ENCODE results near the gene GOLGB1. TPM values are rescaled to one million over a fixed set of nuclear protein-coding genes. Genes with fewer than 3 reads are reported as not detected.

GOLGB1 gene
- total and polyA plus RNA-seq, 10 of the 15 experiments (the other 5 are each of a cell fraction or from before 2014, with no cell fraction given), result 7.4 to 34.5 (median 21.8) TPM

GRCh38 chr3:121621491-121621890 is 128.1 kb downstream of the GOLGB1 start (continued):
- no peak for TF ChIP-seq RB1 (IDR thresholded peaks at IDR 0.05; ENCODE audit: borderline replicate concordance)

DNA sequence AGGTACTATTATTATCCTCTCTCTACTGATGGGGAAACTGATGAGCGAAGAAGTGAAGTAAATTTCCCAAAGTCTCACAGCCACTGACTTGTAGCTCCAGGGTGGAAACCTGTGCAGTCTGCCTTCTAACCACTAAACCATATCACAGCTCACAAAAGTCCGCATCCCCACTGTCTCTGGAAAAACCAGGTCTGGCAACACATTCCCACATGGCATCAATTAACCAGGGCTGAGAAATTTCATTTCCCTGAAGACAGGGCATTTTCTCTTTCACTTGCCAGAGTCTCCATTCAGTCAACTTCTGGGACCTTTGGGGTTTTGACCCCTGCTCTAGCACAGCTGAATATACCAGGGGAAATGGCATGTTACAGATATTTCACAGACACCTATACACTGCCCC is 129.8 kb downstream of the GOLGB1 start:
- CTCF ChIA-PET, result no interaction called here
- Histone ChIP-seq H3K9ac (ENCODE audit: control insufficient read depth, insufficient read depth, low read length) (no peak overlapping the region), H3K9me3 (replicated peaks; ENCODE audit: control insufficient read depth, insufficient read depth, low read length) (no peaks in the 10 kb centered on the region), H3K4me2 (ENCODE audit: control insufficient read depth, insufficient read depth) (no peak overlapping the region), H3K79me2 (ENCODE audit: control insufficient read depth, insufficient read depth, low read length) (no peaks in the 10 kb centered on the region), H2AFZ (ENCODE audit: control insufficient read depth, low read depth, low read length) (no peak overlapping the region), H3K27me3 (replicated peaks in 1 of 2; ENCODE audit: control insufficient read depth in 2 of 2, insufficient read depth in 2 of 2, low read length in 1 of 2) (no peaks in the 10 kb centered on the region), H3K4me1 (ENCODE audit: control insufficient read depth, insufficient read depth, low read length) (no peaks in the 10 kb centered on the region), H3K4me3 (no peak overlapping the region), H3K27ac (ENCODE audit: control insufficient read depth, insufficient read depth) (no peak overlapping the region), H4K20me1 (ENCODE audit: control insufficient read depth, insufficient read depth) (no peaks in the 10 kb centered on the region), H3K36me3 (ENCODE audit: control insufficient read depth in 2 of 2, insufficient read depth in 2 of 2, low read length in 1 of 2) (no peaks in the 10 kb centered on the region)
- in situ Hi-C loops (cut with MboI) (no loop called here), intact Hi-C loops (cut with micrococcal nuclease; ENCODE audit: unreplicated experiment) (no loop called here)
- DNase-seq (ENCODE audit: low read depth, low spot score) (no peak), ATAC-seq (no peak), FAIRE-seq (no peak)
- TF ChIP-seq CBFB (IDR thresholded peaks at IDR 0.05; ENCODE audit: low read depth) (no peak), PRDM15 (CRISPR knock-in tag; IDR thresholded peaks at IDR 0.05) (no peak), HDGF (IDR thresholded peaks at IDR 0.05) (no peak)
- TF ChIP-seq, protein P1, sequence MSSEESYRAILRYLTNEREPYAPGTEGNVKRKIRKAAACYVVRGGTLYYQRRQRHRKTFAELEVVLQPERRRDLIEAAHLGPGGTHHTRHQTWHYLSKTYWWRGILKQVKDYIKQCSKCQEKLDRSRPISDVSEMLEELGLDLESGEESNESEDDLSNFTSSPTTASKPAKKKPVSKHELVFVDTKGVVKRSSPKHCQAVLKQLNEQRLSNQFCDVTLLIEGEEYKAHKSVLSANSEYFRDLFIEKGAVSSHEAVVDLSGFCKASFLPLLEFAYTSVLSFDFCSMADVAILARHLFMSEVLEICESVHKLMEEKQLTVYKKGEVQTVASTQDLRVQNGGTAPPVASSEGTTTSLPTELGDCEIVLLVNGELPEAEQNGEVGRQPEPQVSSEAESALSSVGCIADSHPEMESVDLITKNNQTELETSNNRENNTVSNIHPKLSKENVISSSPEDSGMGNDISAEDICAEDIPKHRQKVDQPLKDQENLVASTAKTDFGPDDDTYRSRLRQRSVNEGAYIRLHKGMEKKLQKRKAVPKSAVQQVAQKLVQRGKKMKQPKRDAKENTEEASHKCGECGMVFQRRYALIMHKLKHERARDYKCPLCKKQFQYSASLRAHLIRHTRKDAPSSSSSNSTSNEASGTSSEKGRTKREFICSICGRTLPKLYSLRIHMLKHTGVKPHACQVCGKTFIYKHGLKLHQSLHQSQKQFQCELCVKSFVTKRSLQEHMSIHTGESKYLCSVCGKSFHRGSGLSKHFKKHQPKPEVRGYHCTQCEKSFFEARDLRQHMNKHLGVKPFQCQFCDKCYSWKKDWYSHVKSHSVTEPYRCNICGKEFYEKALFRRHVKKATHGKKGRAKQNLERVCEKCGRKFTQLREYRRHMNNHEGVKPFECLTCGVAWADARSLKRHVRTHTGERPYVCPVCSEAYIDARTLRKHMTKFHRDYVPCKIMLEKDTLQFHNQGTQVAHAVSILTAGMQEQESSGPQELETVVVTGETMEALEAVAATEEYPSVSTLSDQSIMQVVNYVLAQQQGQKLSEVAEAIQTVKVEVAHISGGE (CRISPR knock-in tag; IDR thresholded peaks at IDR 0.05), result no peak
- WGBS (ENCODE audit: insufficient coverage, insufficient replicate concordance, low lambda C conversion rate, missing lambda C conversion rate), result 88% methylated on average over 2 of the region's 2 CpGs
- SMC1A ChIA-PET (ENCODE audit: uncharacterized antibody, unreplicated experiment), result interaction anchor here (0.9 kb wide), 1 partner anchor 10 kb away, joined by 3 read pairs; no protein-coding TSS in a partner anchor
- RAD21 ChIA-PET (ENCODE audit: unreplicated experiment), result no interaction called here
- POLR2A ChIA-PET, result no interaction called here
- BruUV-seq (replicated peaks), result no TSS peak

Small RNAs within 50 kb of the gene (small RNA-seq; reads per million reads assigned to genes)
- gene RNU4-62P, result not detected

Other genes with a start within 250 kb of the GOLGB1 start
- gene POLQ, start 203.8 kb downstream of the GOLGB1 start, total RNA-seq (2014; rRNA removed), result 14.8 and 15.7 TPM in 2 replicates
- 21.6 and 22.4 TPM in 2 replicates for gene POLQ, start 203.8 kb downstream of the GOLGB1 start, total RNA-seq (2014; rRNA removed; fragmentation: Illumina TruSeq; extraction: Trizol)
- gene POLQ, start 203.8 kb downstream of the GOLGB1 start, total RNA-seq (2021), result 14.5 and 14.7 TPM in 2 replicates
- gene POLQ, start 203.8 kb downstream of the GOLGB1 start, polyA plus RNA-seq (2011; rRNA removed), result 20.9 and 29.3 TPM in 2 replicates
- 17.2 and 19.3 TPM in 2 replicates for gene POLQ, start 203.8 kb downstream of the GOLGB1 start, polyA plus RNA-seq (2014; fragmentation: Illumina TruSeq; extraction: Trizol)
- 1 to 10 TPM; 3.3 to 3.4 TPM for gene POLQ, start 203.8 kb downstream of the GOLGB1 start, polyA plus RNA-seq (2014; fragmentation: Nextera tagmentation; extraction: Ambion mirVana)
- gene POLQ, start 203.8 kb downstream of the GOLGB1 start, polyA plus RNA-seq (2014; rRNA removed), result 12.5 and 13.6 TPM in 2 replicates
- 10 to 100 TPM; 16.0 to 18.2 TPM for gene POLQ, start 203.8 kb downstream of the GOLGB1 start, polyA plus RNA-seq (2016; fragmentation: Nextera tagmentation; extraction: Ambion mirVana)
- not detected in 2 replicates for gene ARGFX, start 181.8 kb downstream of the GOLGB1 start, total RNA-seq (2014; rRNA removed)
- gene ARGFX, start 181.8 kb downstream of the GOLGB1 start, total RNA-seq (2014; rRNA removed; fragmentation: Illumina TruSeq; extraction: Trizol), result not detected in 2 replicates
- gene ARGFX, start 181.8 kb downstream of the GOLGB1 start, total RNA-seq (2021), result not detected in 2 replicates
- not detected in 2 replicates for gene ARGFX, start 181.8 kb downstream of the GOLGB1 start, polyA plus RNA-seq (2011; rRNA removed)
- gene ARGFX, start 181.8 kb downstream of the GOLGB1 start, polyA plus RNA-seq (2014; fragmentation: Illumina TruSeq; extraction: Trizol), result not detected in 2 replicates
- not detected for gene ARGFX, start 181.8 kb downstream of the GOLGB1 start, polyA plus RNA-seq (2014; fragmentation: Nextera tagmentation; extraction: Ambion mirVana)
- gene ARGFX, start 181.8 kb downstream of the GOLGB1 start, polyA plus RNA-seq (2014; rRNA removed), result not detected in 2 replicates
- gene ARGFX, start 181.8 kb downstream of the GOLGB1 start, polyA plus RNA-seq (2016; fragmentation: Nextera tagmentation; extraction: Ambion mirVana), result not detected
- not detected in 2 replicates for gene FBXO40, start 156.4 kb downstream of the GOLGB1 start, total RNA-seq (2014; rRNA removed)
- not detected in 2 replicates for gene FBXO40, start 156.4 kb downstream of the GOLGB1 start, total RNA-seq (2014; rRNA removed; fragmentation: Illumina TruSeq; extraction: Trizol)
- gene FBXO40, start 156.4 kb downstream of the GOLGB1 start, total RNA-seq (2021), result not detected in 2 replicates
- gene FBXO40, start 156.4 kb downstream of the GOLGB1 start, polyA plus RNA-seq (2011; rRNA removed), result 0.01 TPM in 1 of 2 replicates, not detected in the other
- gene FBXO40, start 156.4 kb downstream of the GOLGB1 start, polyA plus RNA-seq (2014; fragmentation: Illumina TruSeq; extraction: Trizol), result not detected in 2 replicates
- gene FBXO40, start 156.4 kb downstream of the GOLGB1 start, polyA plus RNA-seq (2014; fragmentation: Nextera tagmentation; extraction: Ambion mirVana), result under 1 TPM; 0.03 to 0.05 TPM
- gene FBXO40, start 156.4 kb downstream of the GOLGB1 start, polyA plus RNA-seq (2014; rRNA removed), result not detected in 2 replicates
- under 1 TPM in 1 of 2 experiments, not detected in 1; 0.04 TPM for gene FBXO40, start 156.4 kb downstream of the GOLGB1 start, polyA plus RNA-seq (2016; fragmentation: Nextera tagmentation; extraction: Ambion mirVana)
- 240 and 260 TPM in 2 replicates for gene HCLS1, start 88.8 kb downstream of the GOLGB1 start, total RNA-seq (2014; rRNA removed)
- gene HCLS1, start 88.8 kb downstream of the GOLGB1 start, total RNA-seq (2014; rRNA removed; fragmentation: Illumina TruSeq; extraction: Trizol), result 212 and 221 TPM in 2 replicates
- gene HCLS1, start 88.8 kb downstream of the GOLGB1 start, total RNA-seq (2021), result 232 and 237 TPM in 2 replicates
- 168 and 195 TPM in 2 replicates for gene HCLS1, start 88.8 kb downstream of the GOLGB1 start, polyA plus RNA-seq (2011; rRNA removed)
- 344 and 401 TPM in 2 replicates for gene HCLS1, start 88.8 kb downstream of the GOLGB1 start, polyA plus RNA-seq (2014; fragmentation: Illumina TruSeq; extraction: Trizol)
- gene HCLS1, start 88.8 kb downstream of the GOLGB1 start, polyA plus RNA-seq (2014; fragmentation: Nextera tagmentation; extraction: Ambion mirVana), result 10 to 100 TPM; 51.6 to 76.2 TPM
- 225 and 226 TPM in 2 replicates for gene HCLS1, start 88.8 kb downstream of the GOLGB1 start, polyA plus RNA-seq (2014; rRNA removed)
- 100 to 1,000 TPM; 271 to 303 TPM for gene HCLS1, start 88.8 kb downstream of the GOLGB1 start, polyA plus RNA-seq (2016; fragmentation: Nextera tagmentation; extraction: Ambion mirVana)
- gene IQCB1, start 85.3 kb upstream of the GOLGB1 start, total RNA-seq (2014; rRNA removed), result 48.5 and 67.8 TPM in 2 replicates
- gene IQCB1, start 85.3 kb upstream of the GOLGB1 start, total RNA-seq (2014; rRNA removed; fragmentation: Illumina TruSeq; extraction: Trizol), result 67.8 and 69.4 TPM in 2 replicates
- 38.5 and 41.7 TPM in 2 replicates for gene IQCB1, start 85.3 kb upstream of the GOLGB1 start, total RNA-seq (2021)
- 68.7 and 100 TPM in 2 replicates for gene IQCB1, start 85.3 kb upstream of the GOLGB1 start, polyA plus RNA-seq (2011; rRNA removed)
- 55.4 and 69.0 TPM in 2 replicates for gene IQCB1, start 85.3 kb upstream of the GOLGB1 start, polyA plus RNA-seq (2014; fragmentation: Illumina TruSeq; extraction: Trizol)
- gene IQCB1, start 85.3 kb upstream of the GOLGB1 start, polyA plus RNA-seq (2014; fragmentation: Nextera tagmentation; extraction: Ambion mirVana), result 10 to 100 TPM; 36.0 to 45.1 TPM
- gene IQCB1, start 85.3 kb upstream of the GOLGB1 start, polyA plus RNA-seq (2014; rRNA removed), result 39.4 and 50.1 TPM in 2 replicates
- gene IQCB1, start 85.3 kb upstream of the GOLGB1 start, polyA plus RNA-seq (2016; fragmentation: Nextera tagmentation; extraction: Ambion mirVana), result 10 to 100 TPM; 45.9 to 49.3 TPM
- gene EAF2, start 85.5 kb upstream of the GOLGB1 start, total RNA-seq (2014; rRNA removed), result 48.8 and 52.6 TPM in 2 replicates
- gene EAF2, start 85.5 kb upstream of the GOLGB1 start, total RNA-seq (2014; rRNA removed; fragmentation: Illumina TruSeq; extraction: Trizol), result 65.4 and 67.6 TPM in 2 replicates
- gene EAF2, start 85.5 kb upstream of the GOLGB1 start, total RNA-seq (2021), result 43.0 and 47.3 TPM in 2 replicates
- gene EAF2, start 85.5 kb upstream of the GOLGB1 start, polyA plus RNA-seq (2011; rRNA removed), result 75.5 and 106 TPM in 2 replicates
- 68.9 and 74.6 TPM in 2 replicates for gene EAF2, start 85.5 kb upstream of the GOLGB1 start, polyA plus RNA-seq (2014; fragmentation: Illumina TruSeq; extraction: Trizol)
- gene EAF2, start 85.5 kb upstream of the GOLGB1 start, polyA plus RNA-seq (2014; fragmentation: Nextera tagmentation; extraction: Ambion mirVana), result 100 to 1,000 TPM; 172 to 193 TPM
- gene EAF2, start 85.5 kb upstream of the GOLGB1 start, polyA plus RNA-seq (2014; rRNA removed), result 40.7 and 53.6 TPM in 2 replicates
- gene EAF2, start 85.5 kb upstream of the GOLGB1 start, polyA plus RNA-seq (2016; fragmentation: Nextera tagmentation; extraction: Ambion mirVana), result 100 to 1,000 TPM; 123 to 136 TPM
- gene SLC15A2, start 144.7 kb upstream of the GOLGB1 start, total RNA-seq (2014; rRNA removed), result 3.2 and 4.0 TPM in 2 replicates
- 3.3 and 3.8 TPM in 2 replicates for gene SLC15A2, start 144.7 kb upstream of the GOLGB1 start, total RNA-seq (2014; rRNA removed; fragmentation: Illumina TruSeq; extraction: Trizol)
- gene SLC15A2, start 144.7 kb upstream of the GOLGB1 start, total RNA-seq (2021), result 2.0 and 5.7 TPM in 2 replicates
- 7.2 and 9.0 TPM in 2 replicates for gene SLC15A2, start 144.7 kb upstream of the GOLGB1 start, polyA plus RNA-seq (2011; rRNA removed)
- 2.4 and 3.7 TPM in 2 replicates for gene SLC15A2, start 144.7 kb upstream of the GOLGB1 start, polyA plus RNA-seq (2014; fragmentation: Illumina TruSeq; extraction: Trizol)
- 1 to 10 TPM in 1 of 2 experiments, under 1 TPM in 1; 0.64 to 1.1 TPM for gene SLC15A2, start 144.7 kb upstream of the GOLGB1 start, polyA plus RNA-seq (2014; fragmentation: Nextera tagmentation; extraction: Ambion mirVana)
- 2.4 and 4.1 TPM in 2 replicates for gene SLC15A2, start 144.7 kb upstream of the GOLGB1 start, polyA plus RNA-seq (2014; rRNA removed)
- gene SLC15A2, start 144.7 kb upstream of the GOLGB1 start, polyA plus RNA-seq (2016; fragmentation: Nextera tagmentation; extraction: Ambion mirVana), result 1 to 10 TPM; 1.2 to 1.7 TPM

All from GM12878 (cell line).